Left colon (tissue), 2 donors: ENCODE measurements around the gene PDIK1L. TPM values are rescaled to one million over a fixed set of nuclear protein-coding genes. Genes with fewer than 3 reads are reported as not detected.

Source experiments
- ATAC-seq: fragments of 200-7000 bp; cut with Tn5 transposase; one replicate; pipeline ENCODE4 v1.9.1; 2020; ENCODE audit warnings: mild to moderate bottlenecking, moderate library complexity
- DNase-seq, 2 donors: peaks; one replicate each; pipeline ENCODE4 v3.0.0-alpha.2; 2020
- intact Hi-C, 2 donors: fragments of 100-400 bp; cut with DNase I in 1 of 2; cut with micrococcal nuclease in 1 of 2; formaldehyde crosslinking; loops; one replicate each; pipeline versions ENCODE4 v1.11.2 to v1.14.0; 2022; cut with DNase I, micrococcal nuclease
- total RNA-seq, 2 donors: library from RNA; stranded (reverse); fragmentation: NEBNext Ultra II Directional; extraction: Animal tissue kit (Norgen Biotek cat#: 25700); gene quantifications; one replicate each; pipeline ENCODE4 v1.2.1, GENCODE V29; 2021
- donor health status: DM: no; HTN: no; CAD: no.
- donor health status: DM: yes; HTN: yes; CAD: no.

PDIK1L gene
- total RNA-seq, 2 donors from 2014 or later, result 15.5 to 15.9 TPM

DNA sequence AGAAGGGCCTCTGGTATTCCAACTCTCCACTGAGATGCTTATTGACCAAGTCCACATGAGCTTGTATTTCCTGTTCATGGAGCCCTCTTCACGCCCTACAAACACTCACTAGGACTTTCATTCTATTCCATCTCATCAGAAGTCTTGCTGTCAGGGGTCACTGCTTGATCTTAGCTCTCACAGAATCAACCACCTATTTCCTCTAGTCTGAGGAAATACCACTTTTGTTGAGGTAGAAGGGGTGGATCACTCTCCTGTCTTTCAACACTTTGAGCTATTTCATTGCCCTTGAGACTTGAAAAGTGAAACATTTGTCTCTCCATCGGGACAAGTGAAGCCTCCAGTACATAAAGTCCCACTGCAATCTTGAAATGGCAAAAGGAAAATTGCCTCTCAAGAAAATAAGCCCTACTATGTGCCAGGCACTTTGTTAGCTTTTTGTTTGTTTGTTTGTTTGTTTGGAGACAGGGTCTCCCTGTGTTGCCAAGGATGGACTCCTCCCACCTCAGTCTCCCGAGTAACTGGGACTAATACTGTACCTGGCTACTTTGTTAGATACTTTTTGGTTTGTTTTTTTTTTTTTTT is 27.4 kb downstream of the PDIK1L start:
- intact Hi-C loops, result no loop called here
- DNase-seq, result no peak
- ATAC-seq, result no peak

DNA sequence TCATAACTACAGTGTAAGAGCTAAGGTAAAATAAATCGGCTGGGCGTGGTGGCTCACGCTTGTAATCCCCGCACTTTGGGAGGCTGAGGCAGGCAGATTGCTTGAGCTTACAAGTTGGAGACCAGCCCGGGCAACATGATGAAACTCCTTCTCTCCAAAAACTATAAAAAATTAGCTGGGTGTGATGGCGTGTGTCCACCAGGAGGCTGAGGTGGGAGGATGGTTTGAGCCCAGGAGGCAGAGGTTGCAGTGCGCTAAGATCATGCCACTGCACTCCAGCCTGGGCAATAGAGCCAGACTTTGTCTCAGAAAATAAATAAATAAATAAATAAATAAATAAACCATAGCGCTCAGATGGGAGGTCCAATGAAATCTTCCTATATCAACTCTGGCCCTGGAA is 30.5 kb downstream of the PDIK1L start:
- intact Hi-C loops, result no loop called here
- no peak for DNase-seq
- no peak for ATAC-seq

DNA sequence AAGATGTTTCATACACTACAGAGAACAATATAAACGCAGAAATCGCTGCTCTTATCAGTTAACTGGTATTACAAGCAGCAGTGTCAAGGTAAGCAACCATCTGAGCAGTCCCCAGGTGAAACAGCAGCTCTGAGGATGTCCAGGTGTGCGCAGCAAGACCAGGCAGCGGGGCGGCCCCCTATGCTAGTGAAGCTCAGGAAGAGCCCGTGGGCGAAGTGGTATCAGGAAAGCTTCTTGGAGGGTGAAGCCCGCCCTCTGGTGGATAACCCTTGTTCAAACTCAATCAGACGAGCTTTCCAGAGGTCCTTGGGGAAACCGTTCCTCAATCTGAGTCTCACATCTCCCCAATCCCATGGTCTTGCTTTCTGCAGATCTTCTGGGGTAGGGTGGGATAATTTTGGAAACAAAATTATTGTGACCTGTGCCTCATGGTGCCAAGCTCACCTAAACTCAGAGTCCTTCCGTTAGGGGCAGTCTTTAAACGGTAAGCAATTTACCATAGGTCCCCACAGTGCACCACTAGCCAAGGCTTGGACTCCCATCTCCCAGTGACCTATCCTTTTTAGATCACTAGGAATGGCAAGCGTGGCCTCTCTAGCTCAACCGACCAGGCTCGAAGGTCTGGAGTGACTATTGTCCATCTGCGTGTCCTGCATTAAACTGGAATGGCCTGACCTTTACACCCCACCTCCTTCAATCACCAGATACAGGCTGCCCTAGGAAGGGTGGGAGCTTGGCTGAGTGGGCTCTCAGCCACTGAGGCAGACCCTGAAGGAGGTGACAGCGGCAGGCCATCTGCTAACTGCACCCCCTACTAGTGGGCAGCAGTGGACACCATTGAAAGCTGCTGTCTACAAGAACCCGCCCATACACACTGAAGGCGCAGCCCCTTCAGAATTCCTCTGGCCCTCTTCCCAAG is 33.7 kb downstream of the PDIK1L start:
- intact Hi-C loops, result loop anchor here (2.0 to 5.0 kb wide), 3 partner anchors 40 to 108 kb away; no protein-coding TSS in a partner anchor
- DNase-seq, result peak; percentile 77 to 88
- peak; percentile 99 for ATAC-seq

DNA sequence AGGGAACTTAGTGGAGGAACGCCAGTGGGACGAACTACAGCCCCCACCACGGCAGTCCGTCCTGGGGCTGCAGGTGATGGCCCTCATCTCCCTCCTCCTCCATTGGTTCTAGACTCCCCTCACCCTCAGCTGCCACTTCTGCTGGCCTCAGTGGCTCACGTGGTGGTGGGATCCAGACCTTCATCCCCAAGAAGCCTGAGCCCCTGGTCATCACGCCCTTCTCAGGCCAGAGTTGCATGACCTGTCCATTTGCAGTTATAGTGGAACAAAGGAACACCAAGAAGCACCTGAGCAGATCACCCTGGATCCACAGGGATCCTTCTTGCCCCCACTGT is 34.3 kb downstream of the PDIK1L start:
- DNase-seq, result no peak
- intact Hi-C loops, result loop anchor here (2.0 to 5.0 kb wide), 3 partner anchors 41 to 109 kb away; no protein-coding TSS in a partner anchor
- ATAC-seq, result no peak

DNA sequence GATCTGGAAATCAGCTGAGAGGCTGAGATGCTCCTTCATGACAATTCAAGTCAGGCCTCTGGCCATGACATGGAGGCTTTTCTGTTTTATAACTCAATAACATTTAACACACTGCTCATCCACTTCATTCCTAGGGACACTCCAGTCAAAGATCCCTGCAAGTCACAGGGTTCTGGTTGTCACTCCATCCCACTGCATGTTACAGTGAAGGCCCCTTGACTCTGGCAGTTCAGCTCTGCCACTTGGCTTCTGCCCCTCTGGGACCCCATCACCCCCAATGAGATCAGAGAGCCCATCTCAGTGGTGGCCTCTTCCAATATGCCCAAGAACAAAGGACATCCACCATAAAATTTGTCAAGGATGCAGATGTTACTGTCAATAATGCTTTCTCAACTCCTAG is 37.3 kb downstream of the PDIK1L start:
- no peak for ATAC-seq
- DNase-seq, result no peak
- intact Hi-C loops, result loop anchor here (5.0 kb wide), 2 partner anchors 47 to 112 kb away; no protein-coding TSS in a partner anchor

DNA sequence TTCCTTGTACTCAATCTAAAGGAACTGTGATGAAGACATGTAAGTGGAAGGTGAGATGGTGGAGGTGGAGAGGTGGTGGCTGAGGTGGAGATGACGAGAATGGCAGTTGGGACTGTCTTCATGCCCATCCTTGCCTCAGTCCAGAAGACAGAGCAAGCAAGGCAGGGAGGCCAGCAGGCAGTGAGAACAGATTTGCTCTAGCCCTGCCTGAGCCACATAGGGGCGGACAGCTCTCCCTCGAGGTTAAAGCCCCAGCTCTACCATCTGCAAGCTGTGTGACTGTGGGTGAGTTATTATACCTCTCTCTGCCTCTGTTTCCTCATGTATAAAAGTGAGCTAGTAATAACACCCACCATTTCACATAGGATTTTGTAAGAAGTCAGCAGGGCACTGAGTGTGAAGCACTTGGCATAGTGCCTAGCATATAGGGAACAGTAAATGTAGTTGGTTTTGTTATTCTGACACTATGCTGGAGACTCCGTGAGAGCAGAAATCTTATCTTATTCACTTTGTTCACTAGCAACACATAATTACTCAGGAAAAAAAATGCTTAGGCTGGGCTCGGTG is 42.4 kb downstream of the PDIK1L start:
- intact Hi-C loops, result no loop called here
- ATAC-seq (no peak), DNase-seq (no peak)

DNA sequence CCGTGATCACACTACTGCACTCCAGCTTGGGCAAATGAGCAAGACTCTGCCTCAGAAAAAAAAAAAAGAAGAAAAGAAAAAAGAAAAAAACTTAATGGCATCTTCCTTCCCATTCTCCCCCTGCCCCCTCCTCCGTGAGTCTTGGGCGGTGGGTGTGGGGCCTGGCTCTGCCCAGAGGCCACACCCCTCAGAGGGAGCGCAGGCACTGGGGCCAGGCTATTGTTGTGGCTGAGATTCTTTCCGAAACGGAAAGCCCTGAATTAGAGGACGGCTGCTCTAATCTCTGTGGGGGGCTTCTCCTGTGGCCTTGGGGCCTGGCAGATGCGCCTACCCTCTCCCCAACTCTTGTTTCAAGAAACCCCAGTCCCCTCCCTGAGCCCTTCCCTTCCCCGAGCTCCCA is 43.1 kb downstream of the PDIK1L start:
- DNase-seq, result no peak
- intact Hi-C loops, result no loop called here
- ATAC-seq, result no peak

DNA sequence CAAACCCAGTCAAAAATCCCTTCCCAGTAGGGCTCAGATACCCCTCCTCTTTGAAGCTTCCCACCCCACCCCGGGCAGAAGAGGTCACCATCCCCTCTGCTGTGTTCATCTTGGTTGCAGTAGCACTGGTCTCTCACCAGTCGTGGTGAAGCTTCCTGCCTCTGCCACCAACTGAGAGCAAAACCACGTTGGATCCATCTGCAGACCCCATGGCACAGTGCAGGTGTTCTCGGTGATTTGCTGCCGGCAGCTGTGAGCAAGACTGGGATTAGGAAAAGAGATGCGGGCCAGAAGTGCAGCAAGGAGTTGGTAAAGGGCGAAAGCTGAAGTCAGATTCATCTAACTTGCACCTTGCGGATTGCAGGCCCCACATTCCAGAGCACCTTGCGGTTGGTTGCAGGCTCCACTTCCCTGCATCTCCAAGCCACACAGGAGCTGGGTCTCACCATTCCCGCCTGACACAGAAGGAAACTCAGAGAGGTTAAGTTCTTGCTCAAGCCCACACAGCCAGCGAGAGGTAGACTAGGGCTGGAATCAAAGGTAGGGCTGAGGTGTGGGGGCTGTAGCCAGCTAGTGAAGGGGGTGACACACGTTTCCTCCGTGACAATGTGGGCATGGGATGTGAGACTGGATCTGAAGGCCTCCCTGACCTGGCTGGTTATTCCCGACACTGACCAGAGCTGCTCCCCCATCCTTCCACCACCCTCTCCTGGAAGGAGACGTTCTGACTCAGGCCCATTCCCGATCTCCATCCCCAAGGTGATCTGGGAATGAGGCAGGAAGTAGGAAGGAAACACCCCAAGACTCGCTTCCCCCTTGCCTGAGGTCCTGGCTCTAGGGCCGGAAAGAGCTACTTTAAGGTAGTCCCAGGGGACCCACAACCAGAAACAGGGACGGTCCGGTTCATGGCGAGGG is 44.0 kb downstream of the PDIK1L start:
- ATAC-seq, result no peak
- DNase-seq, result no peak
- intact Hi-C loops, result no loop called here

DNA sequence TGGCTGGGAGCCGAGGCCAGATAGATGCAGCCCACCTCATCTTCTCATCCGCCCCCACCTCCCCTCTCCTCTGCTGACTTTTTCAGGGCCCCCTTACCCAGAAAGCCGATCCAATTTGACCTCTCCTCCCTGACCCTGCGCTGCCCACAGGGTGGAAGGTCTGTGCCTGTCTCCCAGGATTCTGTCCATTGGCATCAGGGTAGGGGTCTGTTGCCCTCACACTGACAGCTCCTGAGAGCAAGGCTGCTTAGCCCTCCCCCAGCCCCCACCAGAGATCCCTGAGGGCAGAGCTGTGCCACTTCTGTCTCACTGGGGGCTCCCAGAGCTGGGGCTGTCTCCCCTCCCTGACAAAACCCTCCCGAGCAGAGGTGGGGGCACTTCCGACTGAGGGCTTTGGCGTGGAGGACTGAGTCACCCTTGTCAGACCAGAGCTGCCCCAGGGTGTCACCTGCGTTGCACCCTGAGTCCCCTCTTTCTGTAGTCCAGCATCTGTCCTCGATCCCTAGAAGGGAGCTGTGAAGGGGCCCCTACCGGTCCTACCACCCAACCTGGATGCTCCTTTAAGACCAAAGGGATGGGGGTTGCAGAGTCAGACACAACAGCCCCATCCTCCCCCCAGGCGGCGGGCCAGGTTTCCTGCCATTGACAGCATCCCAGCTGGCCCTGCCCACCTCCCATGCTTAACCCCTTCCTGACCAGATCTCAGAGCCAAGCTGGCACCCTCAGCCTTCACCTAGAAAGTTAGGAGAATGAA is 44.8 kb downstream of the PDIK1L start:
- DNase-seq (no peak), ATAC-seq (no peak)
- intact Hi-C loops, result no loop called here

DNA sequence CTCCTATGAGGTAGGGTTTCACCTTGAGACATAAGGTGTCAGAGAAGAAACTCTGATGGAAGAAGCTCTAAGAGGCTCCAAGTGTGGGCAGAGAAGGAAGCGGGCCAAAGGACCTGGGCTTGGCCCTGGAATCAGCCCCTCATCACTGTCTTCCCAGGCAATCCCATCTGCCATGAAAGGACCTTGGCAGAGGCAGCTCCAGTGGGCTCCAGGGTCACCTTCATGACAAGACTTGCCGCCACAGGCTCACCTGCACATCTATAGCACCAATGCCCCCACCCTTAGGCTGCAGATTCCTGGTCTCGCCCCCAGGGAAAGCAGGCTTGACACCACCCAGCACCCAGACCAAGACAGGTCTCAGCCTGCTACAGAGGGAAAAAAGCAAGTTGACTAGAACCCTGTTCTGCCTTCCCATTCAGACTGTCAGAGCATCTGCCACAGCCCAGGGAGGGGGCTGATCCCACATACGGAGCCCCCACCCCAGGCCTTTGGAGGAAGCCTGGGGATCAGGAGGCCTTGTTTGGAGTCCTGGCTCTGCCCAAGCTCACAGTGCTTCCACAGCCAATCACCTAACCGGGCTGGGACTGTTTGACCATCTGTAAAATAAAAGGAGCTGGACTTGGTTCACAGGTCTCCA is 46.8 kb downstream of the PDIK1L start:
- ATAC-seq (no peak), DNase-seq (no peak)
- intact Hi-C loops, result no loop called here

DNA sequence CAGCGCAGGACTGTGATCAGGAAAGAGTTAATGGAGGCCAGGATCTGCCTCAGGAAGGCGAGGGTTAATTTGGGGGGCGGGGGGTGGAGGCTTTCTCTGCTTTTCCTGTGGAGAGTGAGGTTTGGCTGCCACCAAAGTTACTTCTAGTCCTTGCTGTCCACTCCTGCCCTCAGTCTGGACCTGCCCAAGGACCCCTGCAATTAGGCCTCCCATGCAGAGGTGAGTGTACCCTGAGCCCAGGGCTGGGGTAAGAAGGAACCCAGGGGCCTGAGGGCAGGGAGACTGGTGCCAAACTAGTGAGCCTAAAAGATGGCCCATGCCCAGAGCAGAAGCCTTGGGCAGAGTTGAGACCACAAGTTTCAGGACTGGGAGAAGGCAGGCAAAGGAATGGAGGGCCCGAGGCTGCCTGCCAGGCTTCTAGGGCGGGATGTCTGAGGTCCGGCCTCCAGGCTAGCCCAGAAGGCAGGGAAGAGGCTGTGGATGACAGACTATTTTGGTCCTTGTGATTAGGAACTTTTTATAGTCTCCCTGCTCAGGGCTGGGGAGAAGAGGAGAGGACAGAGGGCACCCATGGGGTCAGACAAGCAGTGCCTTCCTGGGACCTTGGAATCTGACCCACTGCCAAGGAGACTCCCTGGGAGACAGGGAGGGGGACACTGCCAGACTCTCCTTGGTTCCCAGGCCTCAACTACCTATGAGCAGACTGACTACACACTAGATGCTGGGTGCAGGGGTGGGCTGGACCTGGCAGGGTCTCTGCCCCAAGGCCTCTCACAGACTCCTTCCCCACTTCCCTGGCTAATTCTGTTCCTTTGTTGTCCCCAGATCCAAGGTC is 47.5 kb downstream of the PDIK1L start, which contains the start of gene FAM110D:
FAM110D (plus strand) TSS at position 172 of the 835 bp plus-strand sequence. CDS start 2,213 bp downstream, outside the sequence.
- no peak for DNase-seq
- no peak for ATAC-seq
- intact Hi-C loops, result no loop called here

DNA sequence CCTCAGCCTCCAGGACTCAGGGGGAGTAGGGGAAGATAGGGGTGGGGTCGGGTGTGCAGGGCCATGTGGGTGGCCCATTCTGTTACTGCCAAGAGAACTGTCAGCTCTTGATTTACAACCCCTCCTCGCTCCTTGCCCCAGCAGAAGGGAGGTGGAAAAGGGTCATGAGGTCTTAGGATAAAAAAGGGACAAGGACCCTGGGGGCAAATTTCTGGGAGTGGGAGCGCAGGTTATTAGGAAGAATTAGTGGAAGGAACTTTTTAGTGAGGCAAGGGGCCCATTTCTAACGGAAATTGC is 48.1 kb downstream of the PDIK1L start:
- intact Hi-C loops, result loop anchor here in 1 of 2 donors (5.0 kb wide), 1 partner anchor 52 kb away; no protein-coding TSS in a partner anchor
- ATAC-seq, result no peak

DNA sequence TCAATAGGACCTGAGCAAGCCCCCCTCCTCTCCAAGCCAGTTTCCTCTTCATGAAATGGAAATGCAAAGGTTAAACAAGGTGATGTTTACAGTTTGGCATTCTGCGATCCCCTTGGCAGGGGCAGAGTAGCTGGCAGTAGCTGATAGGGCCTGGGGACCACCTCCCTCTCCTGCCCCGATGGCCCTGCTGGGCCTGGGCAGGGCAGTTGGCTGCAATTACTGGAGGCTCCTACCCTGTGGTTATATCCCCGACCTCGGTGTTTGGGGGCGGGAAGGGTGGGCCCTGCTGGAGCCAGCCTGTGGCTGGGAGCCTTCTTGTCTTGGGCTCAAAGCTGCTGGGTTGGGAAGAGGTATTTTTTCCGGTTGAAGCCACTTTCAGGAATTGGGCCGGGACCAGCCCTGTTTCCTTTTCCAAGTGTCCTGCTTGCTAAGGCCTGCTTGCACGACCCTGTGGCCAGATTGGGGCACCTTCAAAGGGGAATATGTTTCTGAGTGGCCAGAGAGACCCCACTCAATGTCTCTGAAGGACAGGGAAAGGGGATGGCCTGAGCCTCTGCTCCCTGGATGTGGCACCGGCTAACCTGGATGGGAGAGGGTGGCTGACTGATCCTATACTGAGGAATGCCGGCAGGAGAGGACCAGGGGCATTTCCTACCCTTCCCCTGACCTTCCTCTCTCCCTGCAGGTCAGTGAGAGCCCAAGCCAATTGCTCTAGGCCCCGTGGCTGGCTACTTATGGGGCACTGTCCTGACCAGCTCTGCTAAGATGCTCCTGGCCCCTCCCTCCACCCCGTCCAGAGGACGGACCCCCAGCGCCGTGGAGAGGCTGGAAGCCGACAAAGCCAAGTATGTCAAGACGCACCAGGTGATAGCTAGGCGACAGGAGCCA is 49.1 kb downstream of the PDIK1L start:
- intact Hi-C loops, result loop anchor here in 1 of 2 donors (5.0 kb wide), 1 partner anchor 53 kb away; no protein-coding TSS in a partner anchor
- ATAC-seq (no peak), DNase-seq (no peak)

More for the DNA sequence above, 48.1 kb downstream of the PDIK1L start:
- no peak for DNase-seq

DNA sequence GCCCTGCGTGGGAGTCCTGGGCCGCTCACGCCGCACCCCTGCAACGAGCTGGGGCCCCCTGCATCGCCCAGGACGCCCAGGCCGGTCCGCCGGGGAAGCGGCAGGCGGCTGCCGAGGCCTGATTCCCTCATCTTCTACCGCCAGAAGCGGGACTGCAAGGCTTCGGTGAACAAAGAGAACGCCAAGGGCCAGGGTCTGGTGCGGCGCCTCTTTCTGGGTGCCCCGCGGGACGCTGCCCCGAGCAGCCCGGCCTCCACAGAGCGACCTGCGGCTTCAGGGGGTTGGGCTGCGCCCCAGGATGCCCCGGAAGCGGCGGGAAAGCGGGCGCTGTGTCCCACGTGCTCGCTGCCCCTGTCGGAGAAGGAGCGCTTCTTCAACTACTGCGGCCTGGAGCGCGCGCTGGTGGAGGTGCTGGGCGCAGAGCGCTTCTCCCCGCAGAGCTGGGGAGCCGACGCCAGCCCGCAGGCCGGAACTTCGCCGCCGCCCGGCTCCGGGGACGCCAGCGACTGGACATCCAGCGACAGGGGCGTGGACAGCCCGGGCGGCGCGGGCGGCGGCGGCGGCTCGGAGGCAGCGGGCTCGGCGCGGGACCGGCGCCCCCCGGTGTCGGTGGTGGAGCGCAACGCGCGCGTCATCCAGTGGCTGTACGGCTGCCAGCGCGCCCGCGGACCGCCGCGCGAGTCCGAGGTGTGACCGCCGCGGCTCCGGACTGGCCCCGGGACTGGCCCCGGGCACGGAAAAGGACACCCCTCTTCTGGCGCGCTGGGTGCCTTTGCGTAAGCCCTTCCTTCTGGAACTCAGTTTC is 50.0 kb downstream of the PDIK1L start:
- intact Hi-C loops, result loop anchor here in 1 of 2 donors (5.0 kb wide), 1 partner anchor 54 kb away; no protein-coding TSS in a partner anchor
- ATAC-seq (peak; percentile 76), DNase-seq (peak in 1 of 2 donors; percentile 61)

DNA sequence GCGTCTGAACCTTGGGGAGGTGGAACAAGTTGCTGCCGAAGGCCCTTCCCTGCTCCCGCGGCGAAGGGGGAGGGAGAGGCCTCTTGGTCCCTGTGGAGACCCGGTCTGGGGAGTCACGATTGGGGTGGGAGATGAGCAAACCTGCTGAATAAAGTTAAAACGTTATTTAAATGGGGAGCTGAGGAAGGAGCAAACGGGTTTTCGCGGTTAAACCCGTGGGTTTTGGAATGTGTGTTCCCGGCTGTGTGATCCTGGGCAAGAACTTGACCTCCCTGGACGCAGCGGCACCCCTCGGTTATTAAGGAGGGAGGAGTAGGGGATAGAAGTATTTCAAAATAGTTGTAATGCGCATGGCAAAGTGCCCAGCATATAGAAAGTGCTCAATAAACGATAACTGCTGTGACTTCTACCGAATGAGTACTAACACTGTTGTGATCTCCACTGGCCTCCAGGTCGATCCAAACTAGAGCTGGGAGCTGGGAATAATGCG is 50.6 kb downstream of the PDIK1L start:
- ATAC-seq (no peak), DNase-seq (no peak)
- intact Hi-C loops, result loop anchor here in 1 of 2 donors (5.0 kb wide), 1 partner anchor 55 kb away; no protein-coding TSS in a partner anchor
